KOPT-K1 (cell line): Measurements from ENCODE around the gene FAM118B.
A peak's percentile ranks its signal among the peaks of the same experiment; 100 is the strongest.

ENCODE experiments used
- H3K27ac ChIP-seq: fragments of 200-600 bp; sonication (generic); 2 replicates; pipeline ENCODE4 v1.5.1; 2016; ENCODE audit warnings: antibody characterized with exemption, mild to moderate bottlenecking, low read depth, low read length; ENCODE audit not compliant: poor library complexity, severe bottlenecking
- H3K36me3 ChIP-seq: fragments of 200-600 bp; sonication (generic); 2 replicates; pipeline ENCODE4 v1.5.1; 2017; ENCODE audit warnings: antibody characterized with exemption, mild to moderate bottlenecking, low read length, moderate library complexity; ENCODE audit not compliant: insufficient read depth
- H3K9me3 ChIP-seq: fragments of 200-600 bp; sonication (generic); 2 replicates; pipeline ENCODE4 v1.5.1; 2017; ENCODE audit warnings: antibody characterized with exemption, low read length, mild to moderate bottlenecking; ENCODE audit not compliant: insufficient read depth, poor library complexity, severe bottlenecking

FAM118B gene

GRCh38 chr11:126211236-126212088 is at the start of gene FAM118B, which contains the start of gene RPUSD4:
FAM118B (plus strand) TSS chr11:126211782; CDS start chr11:126235002, 23,220 bp downstream.
RPUSD4 (minus strand) TSS chr11:126211650; CDS start chr11:126211638, 12 bp downstream.
- H3K27ac ChIP-seq, result peak within 1 kb of the TSS; percentile 65
- no peaks in the 10 kb centered on the region for H3K9me3 ChIP-seq
- H3K36me3 ChIP-seq, result peaks cover 33% of the 10 kb centered on the region

GRCh38 chr11:126162306-126163030 is 49.1 kb upstream of the FAM118B start:
- H3K9me3 ChIP-seq, result no peaks in the 10 kb centered on the region
- no peak overlapping the region for H3K27ac ChIP-seq

GRCh38 chr11:126163074-126163700 is 48.4 kb upstream of the FAM118B start:
- Histone ChIP-seq H3K27ac (peak overlapping the region; percentile 21), H3K9me3 (no peaks in the 10 kb centered on the region), H3K36me3 (no peaks in the 10 kb centered on the region)

More at GRCh38 chr11:126162306-126163030, 49.1 kb upstream of the FAM118B start:
- no peaks in the 10 kb centered on the region for H3K36me3 ChIP-seq

- peak overlapping the region; percentile 21 for H3K27ac ChIP-seq
- no peaks in the 10 kb centered on the region for H3K36me3 ChIP-seq
- no peaks in the 10 kb centered on the region for H3K9me3 ChIP-seq
Observed at GRCh38 chr11:126163779-126164178, 47.8 kb upstream of the FAM118B start.

GRCh38 chr11:126164781-126165180 is 46.8 kb upstream of the FAM118B start:
- Histone ChIP-seq H3K9me3 (no peaks in the 10 kb centered on the region), H3K27ac (no peak overlapping the region), H3K36me3 (no peaks in the 10 kb centered on the region)

- H3K36me3 ChIP-seq, result no peaks in the 10 kb centered on the region
- H3K9me3 ChIP-seq, result no peaks in the 10 kb centered on the region
- H3K27ac ChIP-seq, result no peak overlapping the region
Observed at GRCh38 chr11:126165311-126165720, 46.3 kb upstream of the FAM118B start.

GRCh38 chr11:126165757-126166156 is 45.8 kb upstream of the FAM118B start:
- no peak overlapping the region for H3K27ac ChIP-seq
- H3K36me3 ChIP-seq, result no peaks in the 10 kb centered on the region
- H3K9me3 ChIP-seq, result no peaks in the 10 kb centered on the region

- Histone ChIP-seq H3K27ac (no peak overlapping the region), H3K9me3 (no peaks in the 10 kb centered on the region), H3K36me3 (no peaks in the 10 kb centered on the region)
Observed at GRCh38 chr11:126166413-126166812, 45.2 kb upstream of the FAM118B start.

GRCh38 chr11:126167488-126167887 is 44.1 kb upstream of the FAM118B start:
- Histone ChIP-seq H3K27ac (no peak overlapping the region), H3K9me3 (no peaks in the 10 kb centered on the region), H3K36me3 (no peaks in the 10 kb centered on the region)

- Histone ChIP-seq H3K27ac (no peak overlapping the region), H3K36me3 (no peaks in the 10 kb centered on the region), H3K9me3 (no peaks in the 10 kb centered on the region)
Observed at GRCh38 chr11:126169291-126169690, 42.3 kb upstream of the FAM118B start.

- Histone ChIP-seq H3K9me3 (no peaks in the 10 kb centered on the region), H3K27ac (no peak overlapping the region), H3K36me3 (no peaks in the 10 kb centered on the region)
Observed at GRCh38 chr11:126172596-126173038, 39.0 kb upstream of the FAM118B start.

GRCh38 chr11:126173257-126173656 is 38.3 kb upstream of the FAM118B start:
- Histone ChIP-seq H3K9me3 (no peaks in the 10 kb centered on the region), H3K27ac (no peak overlapping the region), H3K36me3 (no peaks in the 10 kb centered on the region)

- no peak overlapping the region for H3K27ac ChIP-seq
- no peaks in the 10 kb centered on the region for H3K36me3 ChIP-seq
- no peaks in the 10 kb centered on the region for H3K9me3 ChIP-seq
Observed at GRCh38 chr11:126174816-126175215, 36.8 kb upstream of the FAM118B start.

GRCh38 chr11:126175393-126175792 is 36.2 kb upstream of the FAM118B start:
- H3K36me3 ChIP-seq, result no peaks in the 10 kb centered on the region
- no peak overlapping the region for H3K27ac ChIP-seq

More at GRCh38 chr11:126175393-126175792, 36.2 kb upstream of the FAM118B start:
- no peaks in the 10 kb centered on the region for H3K9me3 ChIP-seq
